Left ventricle myocardium inferior (tissue), 1 donor: ENCODE results near the gene WNK1. TPM values are rescaled to one million over a fixed set of nuclear protein-coding genes. Genes with fewer than 3 reads are reported as not detected.
A peak's percentile ranks its signal among the peaks of the same experiment; 100 is the strongest.
"Not testable (repeated sequence)": the region's sequence is repeated elsewhere in the genome, so short reads cannot be mapped to it uniquely, and the experiment has no call there.

ENCODE experiments used
- DNase-seq: peaks from one replicate; pipeline ENCODE4 v3.0.0-alpha.2; 2020
- H3K27ac ChIP-seq: fragments of 200-600 bp; replicated peaks from 2 replicates; pipeline ENCODE4 v1.8.0; 2021
- H3K27me3 ChIP-seq: fragments of 200-600 bp; 2 replicates; pipeline ENCODE4 v1.8.0; 2021; ENCODE audit warnings: low read depth
- H3K36me3 ChIP-seq: fragments of 200-600 bp; 2 replicates; pipeline ENCODE4 v1.8.0; 2021
- H3K4me1 ChIP-seq: fragments of 200-600 bp; 2 replicates; pipeline ENCODE4 v1.8.0; 2021
- H3K4me3 ChIP-seq: fragments of 200-600 bp; 2 replicates; pipeline ENCODE4 v1.8.0; 2021; ENCODE audit warnings: mild to moderate bottlenecking, moderate library complexity
- H3K9me3 ChIP-seq: fragments of 200-600 bp; replicated peaks from 2 replicates; pipeline ENCODE4 v1.8.0; 2021
- intact Hi-C: fragments of 100-400 bp; cut with micrococcal nuclease; formaldehyde crosslinking; loops from one replicate; pipeline ENCODE4 v1.11.0; 2022
- total RNA-seq: library from RNA; stranded (reverse); fragmentation: NEBNext Ultra II Directional; extraction: Animal tissue kit (Norgen Biotek cat#: 25700); gene quantifications from one replicate; pipeline ENCODE4 v1.2.1, GENCODE V29; 2021
- TF ChIP-seq, protein P1 (sequence below): fragments of 200-600 bp; IDR thresholded peaks from 2 replicates; pipeline ENCODE4 v1.8.0; 2021; ENCODE audit warnings: antibody characterized with exemption, mild to moderate bottlenecking, borderline replicate concordance
- donor health status: DM: no; HTN: yes; CAD: no; lungs with severe emphysema.

The WNK1 gene
- total RNA-seq, 1 donor from 2014 or later = 289 TPM

DNA sequence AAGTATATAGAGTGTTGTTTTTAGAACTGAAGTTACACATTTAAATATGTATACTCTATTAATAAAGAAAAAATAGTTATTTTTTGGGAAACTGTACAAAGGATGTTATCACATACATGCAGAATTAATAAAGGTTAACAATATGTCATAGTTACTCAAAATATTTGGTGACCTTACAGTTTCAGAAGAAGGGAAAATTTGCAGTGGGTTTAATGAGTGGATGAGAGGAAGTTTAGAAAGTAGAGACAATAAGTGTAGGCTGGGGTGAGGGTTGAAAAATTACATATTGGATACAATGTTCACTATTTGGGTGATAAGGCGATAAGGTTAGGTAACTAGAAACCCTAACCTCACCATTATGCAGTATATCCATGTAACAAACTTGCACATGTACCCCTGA lies 13.5 kb downstream of the WNK1 start:
- TF ChIP-seq, protein P1, sequence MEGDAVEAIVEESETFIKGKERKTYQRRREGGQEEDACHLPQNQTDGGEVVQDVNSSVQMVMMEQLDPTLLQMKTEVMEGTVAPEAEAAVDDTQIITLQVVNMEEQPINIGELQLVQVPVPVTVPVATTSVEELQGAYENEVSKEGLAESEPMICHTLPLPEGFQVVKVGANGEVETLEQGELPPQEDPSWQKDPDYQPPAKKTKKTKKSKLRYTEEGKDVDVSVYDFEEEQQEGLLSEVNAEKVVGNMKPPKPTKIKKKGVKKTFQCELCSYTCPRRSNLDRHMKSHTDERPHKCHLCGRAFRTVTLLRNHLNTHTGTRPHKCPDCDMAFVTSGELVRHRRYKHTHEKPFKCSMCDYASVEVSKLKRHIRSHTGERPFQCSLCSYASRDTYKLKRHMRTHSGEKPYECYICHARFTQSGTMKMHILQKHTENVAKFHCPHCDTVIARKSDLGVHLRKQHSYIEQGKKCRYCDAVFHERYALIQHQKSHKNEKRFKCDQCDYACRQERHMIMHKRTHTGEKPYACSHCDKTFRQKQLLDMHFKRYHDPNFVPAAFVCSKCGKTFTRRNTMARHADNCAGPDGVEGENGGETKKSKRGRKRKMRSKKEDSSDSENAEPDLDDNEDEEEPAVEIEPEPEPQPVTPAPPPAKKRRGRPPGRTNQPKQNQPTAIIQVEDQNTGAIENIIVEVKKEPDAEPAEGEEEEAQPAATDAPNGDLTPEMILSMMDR = no peak
- Histone ChIP-seq H3K36me3 (peaks cover 12% of the 10 kb centered on the region), H3K27me3 (no peaks in the 10 kb centered on the region), H3K9me3 (no peaks in the 10 kb centered on the region), H3K27ac (no peak overlapping the region), H3K4me3 (no peak overlapping the region), H3K4me1 (peaks cover 94% of the 10 kb centered on the region)
- no peak for DNase-seq
- intact Hi-C loops = no loop called here

DNA sequence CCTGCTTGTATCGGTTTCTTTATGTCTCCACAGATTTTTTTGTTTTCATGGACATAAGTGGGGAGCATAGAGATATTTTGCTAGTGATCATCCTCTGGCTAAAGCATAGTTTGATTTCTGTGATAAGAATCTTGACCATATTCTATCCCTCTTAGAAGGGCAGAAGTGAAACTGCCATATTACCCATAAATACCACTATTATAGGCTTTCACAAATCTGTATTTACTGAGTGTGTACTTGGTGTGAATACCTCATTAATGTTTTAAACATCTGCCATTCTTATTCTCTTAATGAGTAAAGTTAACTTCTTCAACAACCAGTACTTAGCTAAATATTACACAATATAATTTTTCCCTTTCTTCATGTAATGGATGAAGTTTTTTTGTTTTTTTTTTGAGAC lies 16.1 kb downstream of the WNK1 start:
- Histone ChIP-seq H3K4me3 (no peak overlapping the region), H3K4me1 (peaks cover 96% of the 10 kb centered on the region), H3K27me3 (no peaks in the 10 kb centered on the region), H3K36me3 (peaks cover 3% of the 10 kb centered on the region), H3K27ac (peak overlapping the region; percentile 25), H3K9me3 (no peaks in the 10 kb centered on the region)
- DNase-seq = no peak
- TF ChIP-seq, protein P1 = no peak
- intact Hi-C loops = no loop called here

DNA sequence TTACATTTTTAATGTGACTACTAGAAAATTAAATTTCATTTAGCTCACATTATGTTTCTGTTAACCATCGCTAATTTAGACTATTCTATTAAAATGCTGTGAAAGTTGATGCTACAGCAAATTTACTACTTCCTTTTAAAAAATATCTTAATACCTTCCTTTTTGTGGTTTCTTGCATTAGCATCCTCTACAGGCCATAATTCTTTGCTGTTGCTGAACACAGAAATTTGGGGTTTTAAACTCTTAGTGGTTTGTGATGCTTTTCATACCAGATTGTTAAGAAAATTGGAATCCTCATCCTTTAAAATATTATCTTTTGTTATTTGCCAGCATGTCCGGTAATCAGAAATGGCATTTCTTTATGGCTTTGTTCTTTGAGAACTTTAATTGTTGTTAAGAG lies 18.1 kb downstream of the WNK1 start:
- peaks cover 96% of the 10 kb centered on the region for H3K4me1 ChIP-seq
- H3K36me3 ChIP-seq = peaks cover 3% of the 10 kb centered on the region
- H3K9me3 ChIP-seq = no peaks in the 10 kb centered on the region
- no peak overlapping the region for H3K4me3 ChIP-seq
- DNase-seq = no peak
- intact Hi-C loops = no loop called here
- TF ChIP-seq, protein P1 = no peak
- H3K27ac ChIP-seq = no peak overlapping the region
- H3K27me3 ChIP-seq = no peaks in the 10 kb centered on the region

DNA sequence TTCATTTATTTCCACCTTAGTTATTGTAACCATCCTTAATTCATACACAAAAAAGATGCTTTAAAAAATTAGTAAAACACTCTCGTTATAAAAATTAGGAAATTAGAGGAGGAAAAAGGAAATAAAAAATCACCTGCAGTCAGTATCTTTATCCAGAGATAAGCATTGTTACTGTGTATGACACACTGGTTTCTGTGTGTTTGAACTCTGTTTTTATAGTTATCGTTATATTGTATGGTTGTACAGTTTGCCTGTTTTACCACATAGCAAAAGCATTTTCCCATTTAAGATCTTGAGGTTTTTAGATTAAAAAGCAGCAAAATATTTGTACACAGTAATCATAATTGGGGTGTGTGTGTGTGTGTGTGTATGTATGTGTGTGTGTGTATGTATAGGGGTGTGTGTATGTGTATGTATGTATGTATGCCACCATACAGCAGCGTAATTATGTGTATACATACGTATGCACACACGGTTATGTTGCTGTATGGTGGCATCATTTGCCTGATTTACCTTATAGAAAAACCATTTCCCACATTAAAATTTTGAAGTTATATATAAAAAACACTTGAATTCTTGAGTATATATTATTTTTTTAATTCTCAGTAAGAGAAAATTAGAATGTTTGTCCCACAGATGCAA lies 19.8 kb downstream of the WNK1 start:
- peaks cover 3% of the 10 kb centered on the region for H3K36me3 ChIP-seq
- TF ChIP-seq, protein P1 = no peak
- peaks cover 96% of the 10 kb centered on the region for H3K4me1 ChIP-seq

DNA sequence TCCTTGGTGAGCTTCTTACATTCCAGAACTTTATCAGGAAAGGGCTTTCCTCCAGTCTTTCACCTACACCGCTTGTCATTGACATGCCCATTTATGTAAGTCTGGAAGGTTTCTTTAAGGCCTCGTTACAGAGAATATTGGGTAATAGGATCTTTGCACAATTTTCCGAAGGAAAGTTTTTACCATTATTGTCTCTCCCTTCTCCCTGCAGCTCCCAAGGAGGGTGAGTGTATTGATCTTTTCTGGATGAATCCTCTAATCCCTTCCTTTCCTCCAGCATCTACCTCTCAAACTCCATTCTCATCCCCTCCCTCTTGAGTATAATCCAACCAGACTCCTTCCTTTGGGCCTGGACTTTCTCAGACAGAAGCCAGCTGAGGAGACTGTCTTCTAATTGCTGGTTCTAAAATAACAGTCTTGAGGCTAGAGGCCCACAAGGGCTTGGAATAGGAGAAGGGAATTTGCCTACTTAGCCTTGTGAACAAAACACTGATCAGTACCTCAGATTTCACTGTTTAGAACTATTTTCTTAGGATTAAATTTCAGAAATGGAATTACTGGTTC lies 21.8 kb downstream of the WNK1 start:
- DNase-seq = no peak
- H3K27ac ChIP-seq = peak overlapping the region; percentile 41
- H3K27me3 ChIP-seq = no peaks in the 10 kb centered on the region
- H3K4me3 ChIP-seq = no peak overlapping the region
- H3K4me1 ChIP-seq = peaks cover 98% of the 10 kb centered on the region
- TF ChIP-seq, protein P1 = no peak
- no peaks in the 10 kb centered on the region for H3K36me3 ChIP-seq
- no peaks in the 10 kb centered on the region for H3K9me3 ChIP-seq
- intact Hi-C loops = no loop called here

More for the DNA sequence above, 19.8 kb downstream of the WNK1 start:
- DNase-seq = no peak
- no peaks in the 10 kb centered on the region for H3K27me3 ChIP-seq
- no peak overlapping the region for H3K27ac ChIP-seq
- H3K4me3 ChIP-seq = no peak overlapping the region
- no peaks in the 10 kb centered on the region for H3K9me3 ChIP-seq
- intact Hi-C loops = no loop called here

DNA sequence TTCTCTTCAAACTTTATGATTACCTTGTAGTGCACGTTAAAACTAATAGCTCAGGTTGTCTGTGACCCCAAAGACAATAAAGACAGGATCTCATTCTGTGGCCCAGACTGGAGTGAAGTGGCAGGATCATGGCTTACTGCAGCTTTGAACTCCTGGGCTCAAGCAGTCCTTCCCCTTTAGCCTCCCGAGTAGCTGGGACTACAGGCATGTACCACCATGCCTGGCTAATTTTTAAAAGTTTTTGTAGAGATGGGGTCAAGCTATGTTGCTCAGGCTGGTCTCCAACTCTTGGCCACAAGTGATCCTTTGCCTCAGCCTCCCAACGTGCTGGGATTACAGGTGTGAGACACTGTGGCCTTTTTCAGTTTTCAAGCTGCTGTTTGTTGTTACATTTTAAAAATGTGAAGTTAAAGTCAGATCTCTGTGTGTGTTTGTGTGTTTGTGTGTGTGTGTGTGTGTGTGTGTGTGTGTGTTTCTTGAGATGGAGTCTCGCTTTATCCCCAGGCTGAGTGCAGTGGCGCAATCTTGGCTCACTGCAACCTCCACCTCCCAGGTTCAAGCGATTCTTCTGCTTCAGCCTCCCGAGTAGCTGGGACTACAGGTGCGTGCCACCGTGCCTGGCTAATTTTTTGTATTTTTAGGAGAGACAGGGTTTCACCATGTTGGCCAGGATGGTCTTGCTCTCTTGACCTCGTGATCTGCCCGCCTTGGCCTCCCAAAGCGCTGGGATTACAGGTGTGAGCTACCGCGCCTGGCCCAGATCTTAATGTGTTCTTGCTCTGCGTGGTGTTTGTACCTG lies 23.8 kb downstream of the WNK1 start:
- H3K27me3 ChIP-seq, H3K9me3 ChIP-seq, H3K4me3 ChIP-seq, intact Hi-C loops, H3K36me3 ChIP-seq, H3K27ac ChIP-seq, DNase-seq: not testable (repeated sequence)
- peaks cover 98% of the 10 kb centered on the region for H3K4me1 ChIP-seq

DNA sequence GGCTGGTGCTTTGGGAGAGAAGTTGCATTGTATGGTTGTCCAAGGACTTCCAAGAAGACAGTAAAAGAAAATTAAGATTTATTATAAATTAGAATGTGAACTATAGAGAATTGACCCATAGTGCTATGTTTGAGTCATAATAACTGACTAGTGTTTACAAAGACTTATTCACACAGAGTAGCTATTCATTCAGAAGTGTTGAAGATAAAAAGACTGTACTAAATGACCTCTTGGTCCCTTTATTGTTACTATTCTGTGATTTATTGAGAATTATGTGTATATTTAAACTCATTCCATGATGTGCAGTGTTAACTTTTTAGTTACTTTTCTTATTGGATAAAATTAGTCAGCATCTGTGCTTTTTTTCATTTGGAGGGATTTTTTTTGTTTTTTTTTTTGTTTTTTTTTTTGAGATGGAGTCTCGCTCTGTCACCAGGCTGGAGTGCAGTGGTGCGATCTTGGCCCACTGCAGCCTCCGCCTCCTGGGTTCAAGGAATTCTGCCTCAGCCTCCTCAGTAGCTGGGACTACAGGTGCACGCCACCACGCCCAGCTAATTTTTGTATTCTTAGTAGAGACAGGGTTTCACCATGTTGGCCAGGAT lies 24.5 kb downstream of the WNK1 start:
- DNase-seq, H3K36me3 ChIP-seq, H3K27me3 ChIP-seq, H3K4me3 ChIP-seq, intact Hi-C loops, H3K9me3 ChIP-seq, H3K27ac ChIP-seq: not testable (repeated sequence)
- peaks cover 98% of the 10 kb centered on the region for H3K4me1 ChIP-seq
